Peyer's patch (tissue), 4 donors: Measurements from ENCODE around the gene SPATA31A7. TPM values are rescaled to one million over a fixed set of nuclear protein-coding genes. Genes with fewer than 3 reads are reported as not detected.
"Not testable (repeated sequence)": the region's sequence is repeated elsewhere in the genome, so short reads cannot be mapped to it uniquely, and the experiment has no call there.

Source experiments
- DNase-seq, 3 donors: peaks; one replicate each; pipeline ENCODE4 v3.0.0-alpha.2; 2017 to 2019
- H3K27ac ChIP-seq, 4 donors: fragments of 200-600 bp; sonication (generic); one replicate each; pipeline ENCODE4 v1.5.1; 2016 to 2019
- H3K27me3 ChIP-seq, 2 donors: fragments of 200-600 bp; sonication (generic); one replicate each; pipeline ENCODE4 v1.5.1; 2019
- H3K36me3 ChIP-seq, 3 donors: fragments of 200-600 bp; sonication (generic); one replicate each; pipeline ENCODE4 v1.5.1; 2016 to 2019
- H3K4me1 ChIP-seq, 4 donors: fragments of 200-600 bp; sonication (generic); one replicate each; pipeline ENCODE4 v1.5.1; 2016 to 2019
- H3K4me3 ChIP-seq, 4 donors: fragments of 200-600 bp; sonication (generic); 1 replicate in 3 of 4; 2 replicates in 1 of 4; pipeline ENCODE4 v1.5.1; 2016 to 2019; ENCODE audit warnings: mild to moderate bottlenecking in 1 of 4
- H3K9me3 ChIP-seq, 4 donors: fragments of 200-600 bp; sonication (generic); one replicate each; pipeline ENCODE4 v1.5.1; 2016 to 2019; ENCODE audit warnings: mild to moderate bottlenecking in 1 of 4
- small RNA-seq, 2 donors: library from RNA; depleted of rRNA; stranded (forward); fragments of <200 nt; gene quantifications; one replicate each; pipeline ENCODE3, GENCODE V24; 2016
- total RNA-seq, 4 donors: library from RNA; depleted of rRNA; stranded (reverse); fragments of >200 nt; gene quantifications; one replicate each; pipeline ENCODE4 v1.1.0, GENCODE V29; 2016

The SPATA31A7 gene
- total RNA-seq: not detected

GRCh38 chr9:61189736-61190135, at the start of gene SPATA31A7:
Gene SPATA31A7, plus strand, starts transcription at chr9:61190036. Its CDS starts 29 bp downstream, at chr9:61190065.
- not testable (repeated sequence) for H3K4me1 ChIP-seq, H3K27me3 ChIP-seq, DNase-seq

GRCh38 chr9:61226438-61226837, 36.6 kb downstream of the SPATA31A7 start:
- not testable (repeated sequence) for H3K4me3 ChIP-seq, H3K9me3 ChIP-seq, H3K36me3 ChIP-seq, H3K27me3 ChIP-seq, DNase-seq, H3K4me1 ChIP-seq, H3K27ac ChIP-seq

More at GRCh38 chr9:61189736-61190135, at the start of gene SPATA31A7:
- H3K36me3 ChIP-seq, H3K27ac ChIP-seq, H3K4me3 ChIP-seq, H3K9me3 ChIP-seq: not testable (repeated sequence)

Small RNA genes lying within 50 kb of the gene (small RNA-seq; reads per million reads assigned to genes)
- gene BX005040.2: 0 reads per million in 2 donors
